Amygdala (tissue), 56 donors: ENCODE data around the gene SEC31A.
"Not testable (repeated sequence)": the region's sequence is repeated elsewhere in the genome, so short reads cannot be mapped to it uniquely, and the experiment has no call there.

Experiments used
- DNase-seq, 56 donors: peaks; one replicate each; lab custom pipeline; 2025; lab: John Stamatoyannopoulos, UW

Gene SEC31A

GRCh38 chr4:82890901-82891706, at the start of gene SEC31A:
TSS of gene SEC31A (minus strand) at chr4:82891153. CDS start at chr4:82881936, 9,217 bp downstream.
- DNase-seq: peak; percentile 57 to 96 (median 88)

GRCh38 chr4:82939414-82939813, 48.5 kb upstream of the SEC31A start:
- no peak for DNase-seq

GRCh38 chr4:82934441-82934840, 43.5 kb upstream of the SEC31A start:
- no peak for DNase-seq

- DNase-seq: no peak
These were observed 40.1 kb upstream of the SEC31A start for GRCh38 chr4:82930848-82931755.

GRCh38 chr4:82921795-82922194, 30.8 kb upstream of the SEC31A start:
- DNase-seq: no peak

GRCh38 chr4:82919386-82919785, 28.4 kb upstream of the SEC31A start:
- DNase-seq: no peak

GRCh38 chr4:82918091-82918490, 27.1 kb upstream of the SEC31A start:
- peak in 14 of 56 donors; percentile 1 to 39 (median 6) for DNase-seq

GRCh38 chr4:82913968-82914367, 23.0 kb upstream of the SEC31A start:
- not testable (repeated sequence) for DNase-seq

GRCh38 chr4:82913305-82913704, 22.4 kb upstream of the SEC31A start:
- DNase-seq: no peak

GRCh38 chr4:82909326-82909725, 18.4 kb upstream of the SEC31A start:
- DNase-seq: no peak

GRCh38 chr4:82906469-82906868, 15.5 kb upstream of the SEC31A start:
- DNase-seq: no peak

GRCh38 chr4:82905205-82905604, 14.3 kb upstream of the SEC31A start:
- no peak for DNase-seq

GRCh38 chr4:82903737-82904136, 12.8 kb upstream of the SEC31A start:
- no peak for DNase-seq

- DNase-seq: peak in 2 of 56 donors; percentile 60 to 71
These were observed 10.3 kb upstream of the SEC31A start for GRCh38 chr4:82901183-82901718.

- peak; percentile 77 to 99 (median 98) for DNase-seq
These were observed 9.6 kb upstream of the SEC31A start, which contains the start of gene THAP9 for GRCh38 chr4:82900411-82901182. TSS of gene THAP9 (plus strand) at chr4:82900735. CDS start at chr4:82900803, 68 bp downstream.

- DNase-seq: peak in 1 of 56 donors; percentile 40
These were observed 9.1 kb upstream of the SEC31A start for GRCh38 chr4:82900066-82900410.

- DNase-seq: no peak
These were observed 8.6 kb upstream of the SEC31A start for GRCh38 chr4:82899374-82900065.

- DNase-seq: peak in 1 of 56 donors; percentile 1
These were observed 7.6 kb upstream of the SEC31A start for GRCh38 chr4:82898322-82899243.

- no peak for DNase-seq
These were observed 5.8 kb upstream of the SEC31A start for GRCh38 chr4:82896755-82897154.
